GM23338 (cell line): Measurements from ENCODE around the gene HSPB9.

Experiments
- EZH2 ChIP-seq: fragments of 200-600 bp; sonication (generic); IDR thresholded peaks from one replicate; pipeline ENCODE4 v1.8.0; 2017; ENCODE audit warnings: antibody characterized with exemption, mild to moderate bottlenecking, low read depth; ENCODE audit not compliant: unreplicated experiment
- EZH2phosphoT487 ChIP-seq: fragments of 200-600 bp; sonication (generic); IDR thresholded peaks from one replicate; pipeline ENCODE4 v1.8.1; 2018; ENCODE audit warnings: antibody characterized with exemption; ENCODE audit not compliant: unreplicated experiment
- NANOG ChIP-seq: IDR thresholded peaks from 2 replicates; pipeline ENCODE4 v1.6.1; 2016; ENCODE audit warnings: antibody characterized with exemption, borderline replicate concordance
- POLR2AphosphoS5 ChIP-seq: IDR thresholded peaks from 2 replicates; pipeline ENCODE4 v1.6.1; 2016; ENCODE audit warnings: antibody characterized with exemption, low read depth
- STAT1 ChIP-seq: IDR thresholded peaks from one replicate; pipeline ENCODE4 v1.6.1; 2016; ENCODE audit warnings: antibody characterized with exemption; ENCODE audit not compliant: unreplicated experiment
- TF ChIP-seq, protein P1 (sequence below), 2 experiments: fragments of 200-600 bp in 1 of 2; sonication (generic) in 1 of 2; conservative IDR thresholded peaks; 2 replicates each; pipeline versions ENCODE4 v1.5.1 to v1.6.1; 2016 to 2017; ENCODE audit warnings: antibody characterized with exemption in 2 of 2, low read depth in 2 of 2, mild to moderate bottlenecking in 2 of 2, moderate library complexity in 1 of 2
- TF ChIP-seq, protein P2 (sequence below): IDR thresholded peaks from one replicate; pipeline ENCODE4 v1.6.1; 2018; ENCODE audit warnings: antibody characterized with exemption; ENCODE audit not compliant: unreplicated experiment

- TF ChIP-seq, protein P1, sequence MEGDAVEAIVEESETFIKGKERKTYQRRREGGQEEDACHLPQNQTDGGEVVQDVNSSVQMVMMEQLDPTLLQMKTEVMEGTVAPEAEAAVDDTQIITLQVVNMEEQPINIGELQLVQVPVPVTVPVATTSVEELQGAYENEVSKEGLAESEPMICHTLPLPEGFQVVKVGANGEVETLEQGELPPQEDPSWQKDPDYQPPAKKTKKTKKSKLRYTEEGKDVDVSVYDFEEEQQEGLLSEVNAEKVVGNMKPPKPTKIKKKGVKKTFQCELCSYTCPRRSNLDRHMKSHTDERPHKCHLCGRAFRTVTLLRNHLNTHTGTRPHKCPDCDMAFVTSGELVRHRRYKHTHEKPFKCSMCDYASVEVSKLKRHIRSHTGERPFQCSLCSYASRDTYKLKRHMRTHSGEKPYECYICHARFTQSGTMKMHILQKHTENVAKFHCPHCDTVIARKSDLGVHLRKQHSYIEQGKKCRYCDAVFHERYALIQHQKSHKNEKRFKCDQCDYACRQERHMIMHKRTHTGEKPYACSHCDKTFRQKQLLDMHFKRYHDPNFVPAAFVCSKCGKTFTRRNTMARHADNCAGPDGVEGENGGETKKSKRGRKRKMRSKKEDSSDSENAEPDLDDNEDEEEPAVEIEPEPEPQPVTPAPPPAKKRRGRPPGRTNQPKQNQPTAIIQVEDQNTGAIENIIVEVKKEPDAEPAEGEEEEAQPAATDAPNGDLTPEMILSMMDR (conservative IDR thresholded peaks at IDR 0.05; ENCODE audit: low read depth in 2 of 2) = peak; percentile 65 to 78
- TF ChIP-seq POLR2AphosphoS5 (no peak), EZH2 (no peak), STAT1 (no peak), NANOG (no peak), EZH2phosphoT487 (no peak)
- TF ChIP-seq, protein P2, sequence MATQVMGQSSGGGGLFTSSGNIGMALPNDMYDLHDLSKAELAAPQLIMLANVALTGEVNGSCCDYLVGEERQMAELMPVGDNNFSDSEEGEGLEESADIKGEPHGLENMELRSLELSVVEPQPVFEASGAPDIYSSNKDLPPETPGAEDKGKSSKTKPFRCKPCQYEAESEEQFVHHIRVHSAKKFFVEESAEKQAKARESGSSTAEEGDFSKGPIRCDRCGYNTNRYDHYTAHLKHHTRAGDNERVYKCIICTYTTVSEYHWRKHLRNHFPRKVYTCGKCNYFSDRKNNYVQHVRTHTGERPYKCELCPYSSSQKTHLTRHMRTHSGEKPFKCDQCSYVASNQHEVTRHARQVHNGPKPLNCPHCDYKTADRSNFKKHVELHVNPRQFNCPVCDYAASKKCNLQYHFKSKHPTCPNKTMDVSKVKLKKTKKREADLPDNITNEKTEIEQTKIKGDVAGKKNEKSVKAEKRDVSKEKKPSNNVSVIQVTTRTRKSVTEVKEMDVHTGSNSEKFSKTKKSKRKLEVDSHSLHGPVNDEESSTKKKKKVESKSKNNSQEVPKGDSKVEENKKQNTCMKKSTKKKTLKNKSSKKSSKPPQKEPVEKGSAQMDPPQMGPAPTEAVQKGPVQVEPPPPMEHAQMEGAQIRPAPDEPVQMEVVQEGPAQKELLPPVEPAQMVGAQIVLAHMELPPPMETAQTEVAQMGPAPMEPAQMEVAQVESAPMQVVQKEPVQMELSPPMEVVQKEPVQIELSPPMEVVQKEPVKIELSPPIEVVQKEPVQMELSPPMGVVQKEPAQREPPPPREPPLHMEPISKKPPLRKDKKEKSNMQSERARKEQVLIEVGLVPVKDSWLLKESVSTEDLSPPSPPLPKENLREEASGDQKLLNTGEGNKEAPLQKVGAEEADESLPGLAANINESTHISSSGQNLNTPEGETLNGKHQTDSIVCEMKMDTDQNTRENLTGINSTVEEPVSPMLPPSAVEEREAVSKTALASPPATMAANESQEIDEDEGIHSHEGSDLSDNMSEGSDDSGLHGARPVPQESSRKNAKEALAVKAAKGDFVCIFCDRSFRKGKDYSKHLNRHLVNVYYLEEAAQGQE = no peak
These were observed 4.1 kb upstream of the HSPB9 start for GRCh38 chr17:42118545-42118944.
